AG10803 (cell line): ENCODE data around the gene INKA1.
A peak's percentile ranks its signal among the peaks of the same experiment; 100 is the strongest.
"Not testable (repeated sequence)": the region's sequence is repeated elsewhere in the genome, so short reads cannot be mapped to it uniquely, and the experiment has no call there.

Experiments
- DNase-seq: peaks from one replicate; pipeline ENCODE4 v3.0.0; 2010; ENCODE audit warnings: low read depth
- H3K4me3 ChIP-seq: 2 replicates; pipeline ENCODE4 v1.5.1; 2011; ENCODE audit warnings: mild to moderate bottlenecking, low read length, control low read depth
- TF ChIP-seq, protein P1 (sequence below): conservative IDR thresholded peaks from 2 replicates; pipeline ENCODE4 v1.5.1; 2011; ENCODE audit warnings: mild to moderate bottlenecking, low read length, control low read depth, inconsistent platforms

INKA1 gene

DNA sequence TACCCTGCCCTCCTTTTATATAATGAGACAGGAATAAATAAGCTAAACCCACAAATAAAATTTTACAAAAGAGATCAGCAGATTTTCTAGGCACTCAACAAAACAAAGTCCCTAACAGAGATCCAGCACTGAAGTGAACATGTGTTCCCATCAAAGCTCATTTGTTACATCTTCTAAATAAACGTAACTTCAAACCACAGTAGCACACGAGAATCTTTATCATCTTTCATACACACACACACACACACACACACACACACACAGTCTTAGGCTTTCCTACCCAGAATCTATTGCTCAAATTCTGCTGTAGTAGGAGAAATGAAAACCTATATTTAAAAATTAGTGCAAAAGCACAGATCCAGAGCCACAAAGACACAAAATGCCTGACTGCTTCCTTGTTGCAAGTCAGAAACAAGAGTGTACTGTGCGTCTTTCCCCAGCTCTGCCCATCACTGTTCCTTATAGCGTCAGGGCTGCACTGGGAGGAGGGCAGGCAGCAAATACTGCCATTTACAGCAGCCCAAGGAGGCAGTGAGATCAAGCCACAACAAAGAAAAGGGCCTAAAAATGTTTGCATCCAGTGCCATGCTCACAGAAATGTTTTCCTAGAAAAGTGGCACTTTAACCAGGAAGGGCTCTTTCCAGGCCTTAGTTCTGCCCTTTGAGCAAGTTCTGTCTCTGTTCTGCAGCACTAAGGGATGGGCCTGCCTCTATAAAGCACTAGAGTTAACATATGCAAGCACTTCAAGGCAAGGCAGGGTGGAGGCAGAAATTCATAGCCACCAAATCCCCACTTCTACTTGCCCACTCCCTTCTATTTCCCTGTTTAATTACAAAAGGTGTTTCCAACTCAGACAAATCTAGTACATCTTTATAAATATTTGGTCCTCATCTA lies 22.7 kb upstream of the INKA1 start:
- no peak for DNase-seq
- H3K4me3 ChIP-seq: no peak overlapping the region
- TF ChIP-seq, protein P1, sequence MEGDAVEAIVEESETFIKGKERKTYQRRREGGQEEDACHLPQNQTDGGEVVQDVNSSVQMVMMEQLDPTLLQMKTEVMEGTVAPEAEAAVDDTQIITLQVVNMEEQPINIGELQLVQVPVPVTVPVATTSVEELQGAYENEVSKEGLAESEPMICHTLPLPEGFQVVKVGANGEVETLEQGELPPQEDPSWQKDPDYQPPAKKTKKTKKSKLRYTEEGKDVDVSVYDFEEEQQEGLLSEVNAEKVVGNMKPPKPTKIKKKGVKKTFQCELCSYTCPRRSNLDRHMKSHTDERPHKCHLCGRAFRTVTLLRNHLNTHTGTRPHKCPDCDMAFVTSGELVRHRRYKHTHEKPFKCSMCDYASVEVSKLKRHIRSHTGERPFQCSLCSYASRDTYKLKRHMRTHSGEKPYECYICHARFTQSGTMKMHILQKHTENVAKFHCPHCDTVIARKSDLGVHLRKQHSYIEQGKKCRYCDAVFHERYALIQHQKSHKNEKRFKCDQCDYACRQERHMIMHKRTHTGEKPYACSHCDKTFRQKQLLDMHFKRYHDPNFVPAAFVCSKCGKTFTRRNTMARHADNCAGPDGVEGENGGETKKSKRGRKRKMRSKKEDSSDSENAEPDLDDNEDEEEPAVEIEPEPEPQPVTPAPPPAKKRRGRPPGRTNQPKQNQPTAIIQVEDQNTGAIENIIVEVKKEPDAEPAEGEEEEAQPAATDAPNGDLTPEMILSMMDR: no peak

DNA sequence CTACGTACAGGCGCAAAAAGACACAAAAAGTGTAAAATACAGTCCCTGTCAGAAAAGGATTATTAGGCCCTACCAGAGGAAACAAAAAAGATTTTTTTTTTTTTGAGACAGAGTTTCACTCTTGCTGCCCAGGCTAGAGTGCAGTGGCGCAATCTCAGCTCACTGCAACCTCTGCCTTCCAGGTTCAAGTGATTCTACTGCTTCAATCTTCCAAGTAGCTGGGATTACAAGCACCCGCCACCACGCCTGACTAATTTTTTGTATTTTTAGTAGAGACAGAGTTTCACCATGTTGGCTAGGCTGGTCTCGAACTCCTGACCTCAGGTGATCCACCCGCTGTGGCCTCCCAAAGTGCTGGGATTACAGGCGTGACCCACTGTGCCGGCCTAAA lies 22.1 kb upstream of the INKA1 start:
- H3K4me3 ChIP-seq, DNase-seq: not testable (repeated sequence)

DNA sequence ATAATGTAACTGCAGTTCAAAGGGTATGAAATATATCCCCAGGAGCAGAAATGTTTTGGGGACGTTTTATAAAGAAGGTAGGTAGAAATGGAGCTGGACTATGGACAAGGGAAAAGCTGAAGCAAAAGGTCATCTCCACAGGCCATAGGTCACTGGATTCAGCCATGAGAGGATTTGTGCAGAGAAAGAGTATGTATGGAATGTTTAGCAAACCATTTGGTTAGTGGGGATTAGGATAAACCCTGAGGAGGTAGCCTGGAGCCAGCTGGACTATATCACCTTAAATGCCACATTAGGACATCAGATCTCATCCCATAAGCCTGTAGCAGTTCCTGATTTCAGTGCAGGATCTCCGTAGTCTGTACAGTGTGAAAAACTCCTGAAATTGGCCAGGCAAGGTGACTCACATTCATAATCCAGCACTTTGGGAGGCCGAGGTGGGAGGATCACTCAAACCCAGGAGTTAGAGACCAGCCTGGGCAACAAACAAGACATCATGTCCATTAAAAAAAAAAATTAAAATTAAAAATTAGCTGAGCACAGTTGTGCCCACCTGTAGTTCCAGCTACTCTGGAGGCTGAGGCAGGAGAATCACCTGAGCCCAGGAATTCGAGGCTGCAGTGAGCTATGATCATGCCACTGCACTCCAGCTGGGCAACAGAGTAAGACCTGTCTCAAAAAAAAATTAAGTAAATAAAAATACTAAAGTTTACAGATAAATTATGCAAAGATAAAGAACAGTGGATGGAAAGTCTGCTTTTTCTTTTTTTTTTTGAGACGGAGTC lies 21.5 kb upstream of the INKA1 start:
- DNase-seq: no peak
- no peak overlapping the region for H3K4me3 ChIP-seq
- TF ChIP-seq, protein P1: no peak

DNA sequence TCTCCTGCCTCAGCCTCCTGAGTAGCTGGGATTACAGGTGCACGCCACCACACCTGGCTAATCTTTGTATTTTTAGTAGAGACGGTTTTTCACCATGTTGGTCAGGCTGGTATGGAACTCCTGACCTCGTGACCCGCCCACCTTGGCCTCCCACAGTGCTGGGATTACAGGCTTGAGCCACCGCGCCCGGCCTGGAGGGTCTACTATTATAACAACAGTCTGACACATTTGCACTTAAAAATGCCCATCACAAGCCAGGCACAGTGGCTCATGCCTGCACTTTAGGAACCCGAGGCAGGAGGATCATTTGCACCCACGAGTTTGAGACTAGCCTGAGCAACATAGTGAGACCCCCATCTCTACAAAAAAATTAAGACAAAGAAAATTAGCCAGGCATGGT lies 20.8 kb upstream of the INKA1 start:
- H3K4me3 ChIP-seq, DNase-seq: not testable (repeated sequence)

DNA sequence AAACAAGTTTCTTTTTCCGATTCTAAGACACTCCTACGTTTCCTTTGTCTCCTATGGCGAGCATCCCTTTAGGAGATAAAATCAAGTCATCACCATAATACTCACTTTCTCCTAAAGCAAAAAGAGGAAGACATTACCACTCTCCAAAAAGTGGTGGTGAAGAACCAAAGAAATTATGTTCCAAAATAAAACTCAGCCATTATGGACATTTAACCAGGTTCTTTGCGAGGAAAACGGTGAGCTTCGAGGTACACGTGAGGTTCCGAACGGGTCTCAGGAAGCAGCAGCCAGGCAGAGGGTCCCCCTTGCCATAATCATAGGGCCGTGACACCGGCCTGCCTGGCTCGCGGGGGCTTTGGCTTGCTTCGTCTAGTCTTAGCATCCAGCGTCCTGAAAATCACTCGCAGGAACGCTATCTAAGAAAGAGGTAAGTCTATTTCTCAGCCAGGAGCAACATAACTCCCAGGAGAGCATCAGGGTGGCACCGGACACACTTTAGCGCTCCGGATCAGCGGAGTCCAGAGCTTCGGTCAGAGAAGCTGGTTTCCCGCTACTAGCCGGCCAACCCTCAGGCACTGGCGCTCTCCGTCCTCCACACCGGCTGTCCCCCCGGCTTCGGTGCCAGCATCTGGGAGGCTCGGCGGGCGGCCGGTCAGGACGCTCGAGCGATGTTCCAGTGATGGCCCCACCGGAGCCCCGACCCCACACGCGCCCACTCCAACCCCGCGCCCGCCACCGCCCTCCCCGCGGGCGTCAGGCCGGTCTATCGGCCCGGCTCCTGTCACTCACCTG lies 17.3 kb upstream of the INKA1 start:
- H3K4me3 ChIP-seq: peak overlapping the region; percentile 88
- peak; percentile 23 for DNase-seq
- TF ChIP-seq, protein P1: no peak

DNA sequence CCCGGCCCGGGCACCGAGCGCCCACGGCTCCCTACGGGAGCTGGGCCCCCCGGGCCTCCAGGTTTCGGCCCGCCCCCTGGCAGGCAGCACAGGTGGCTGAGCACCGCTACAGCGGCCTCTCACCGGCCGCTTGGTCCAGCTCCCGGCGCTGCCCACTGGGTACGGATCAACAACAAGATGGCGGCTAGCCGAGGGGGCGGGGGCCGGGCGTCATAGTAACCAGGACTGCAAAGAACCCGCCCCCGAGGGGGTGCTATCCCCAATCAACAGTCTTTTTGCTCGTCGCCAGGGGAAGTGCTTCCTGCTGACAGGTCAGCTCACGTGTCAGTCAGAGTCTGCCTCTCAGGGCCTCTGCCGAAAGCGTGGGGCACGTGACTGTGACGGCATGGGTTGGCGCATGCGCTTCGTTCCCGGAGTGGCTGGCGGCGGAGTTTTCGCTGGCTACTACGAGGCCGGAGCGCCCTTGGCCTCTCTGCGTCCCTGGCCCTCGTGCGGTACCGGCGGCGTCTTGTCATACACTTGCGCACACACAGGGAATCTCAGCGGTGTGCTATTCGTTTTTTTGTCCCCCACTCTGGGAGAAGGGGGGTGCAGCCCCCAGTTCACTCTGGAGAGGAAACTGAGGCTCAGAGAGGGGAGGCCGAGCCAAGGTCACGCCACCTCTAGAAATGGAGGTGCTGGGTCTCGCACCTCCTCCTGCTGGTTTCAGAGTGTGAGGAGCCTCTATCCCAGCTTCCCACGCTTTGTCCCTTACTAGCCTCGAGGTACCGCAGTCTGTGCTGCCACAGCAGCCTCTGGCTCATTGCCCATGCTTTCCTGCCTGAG lies 16.5 kb upstream of the INKA1 start, which contains the start of gene IP6K1:
TSS of gene IP6K1 (minus strand) at position 186 of the 825 bp plus-strand sequence. CDS start 38,502 bp downstream, outside the sequence.
- H3K4me3 ChIP-seq: peak within 1 kb of the TSS; percentile 88
- DNase-seq: peak; percentile 100
- TF ChIP-seq, protein P1: no peak

DNA sequence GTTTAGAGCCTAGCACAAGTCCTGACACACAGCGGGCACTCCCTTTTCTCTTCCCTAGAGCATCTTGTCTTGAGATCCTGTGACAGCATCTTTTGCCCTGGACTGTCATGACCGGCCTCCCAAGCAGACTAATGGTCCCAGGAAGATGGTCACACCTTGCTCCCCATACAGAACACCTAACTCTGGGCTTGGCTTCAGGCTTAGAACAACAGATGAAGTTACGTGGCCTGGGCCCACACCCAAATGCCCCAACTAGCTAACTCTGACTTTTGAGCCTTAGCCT lies 15.9 kb upstream of the INKA1 start:
- TF ChIP-seq, protein P1: no peak
- peak overlapping the region; percentile 62 for H3K4me3 ChIP-seq
- DNase-seq: no peak
